A172 (cell line): ENCODE measurements around the gene NRN1L. TPM values are rescaled to one million over a fixed set of nuclear protein-coding genes. Genes with fewer than 3 reads are reported as not detected.
"Not testable (repeated sequence)": the region's sequence is repeated elsewhere in the genome, so short reads cannot be mapped to it uniquely, and the experiment has no call there.

Experiments used
- DNase-seq: peaks from one replicate; pipeline ENCODE4 v3.0.0-alpha.2; 2015; ENCODE audit warnings: low spot score
- total RNA-seq: library from RNA; depleted of rRNA; stranded (reverse); fragments of >200 nt; shearing (Covaris generic); gene quantifications from 2 replicates; pipeline ENCODE4 v1.2.3, GENCODE V29; 2014

NRN1L gene
- total RNA-seq, 1 experiment from 2014 or later = not detected

DNA sequence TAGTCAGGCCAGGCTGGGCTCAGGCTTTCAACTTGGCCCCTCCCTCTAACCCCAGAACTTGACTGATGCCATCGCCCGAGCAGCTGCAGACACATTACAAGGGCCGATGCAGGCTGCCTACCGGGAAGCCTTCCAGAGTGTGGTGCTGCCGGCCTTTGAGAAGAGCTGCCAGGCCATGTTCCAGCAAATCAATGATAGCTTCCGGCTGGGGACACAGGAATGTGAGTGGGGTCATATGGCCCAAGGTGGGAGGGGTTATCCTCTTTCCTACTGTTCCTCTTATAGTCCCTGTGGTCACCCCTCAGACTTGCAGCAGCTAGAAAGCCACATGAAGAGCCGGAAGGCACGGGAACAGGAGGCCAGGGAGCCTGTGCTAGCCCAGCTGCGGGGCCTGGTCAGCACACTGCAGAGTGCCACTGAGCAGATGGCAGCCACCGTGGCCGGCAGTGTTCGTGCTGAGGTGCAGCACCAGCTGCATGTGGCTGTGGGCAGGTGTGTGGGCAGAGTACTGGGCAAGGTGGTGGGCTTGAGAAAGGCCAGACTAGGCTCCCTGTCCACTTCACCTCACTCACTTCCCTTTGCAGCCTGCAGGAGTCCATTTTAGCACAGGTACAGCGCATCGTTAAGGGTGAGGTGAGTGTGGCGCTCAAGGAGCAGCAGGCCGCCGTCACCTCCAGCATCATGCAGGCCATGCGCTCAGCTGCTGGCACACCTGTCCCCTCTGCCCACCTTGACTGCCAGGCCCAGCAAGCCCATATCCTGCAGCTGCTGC, 2.1 kb upstream of the NRN1L start:
- DNase-seq = no peak

DNA sequence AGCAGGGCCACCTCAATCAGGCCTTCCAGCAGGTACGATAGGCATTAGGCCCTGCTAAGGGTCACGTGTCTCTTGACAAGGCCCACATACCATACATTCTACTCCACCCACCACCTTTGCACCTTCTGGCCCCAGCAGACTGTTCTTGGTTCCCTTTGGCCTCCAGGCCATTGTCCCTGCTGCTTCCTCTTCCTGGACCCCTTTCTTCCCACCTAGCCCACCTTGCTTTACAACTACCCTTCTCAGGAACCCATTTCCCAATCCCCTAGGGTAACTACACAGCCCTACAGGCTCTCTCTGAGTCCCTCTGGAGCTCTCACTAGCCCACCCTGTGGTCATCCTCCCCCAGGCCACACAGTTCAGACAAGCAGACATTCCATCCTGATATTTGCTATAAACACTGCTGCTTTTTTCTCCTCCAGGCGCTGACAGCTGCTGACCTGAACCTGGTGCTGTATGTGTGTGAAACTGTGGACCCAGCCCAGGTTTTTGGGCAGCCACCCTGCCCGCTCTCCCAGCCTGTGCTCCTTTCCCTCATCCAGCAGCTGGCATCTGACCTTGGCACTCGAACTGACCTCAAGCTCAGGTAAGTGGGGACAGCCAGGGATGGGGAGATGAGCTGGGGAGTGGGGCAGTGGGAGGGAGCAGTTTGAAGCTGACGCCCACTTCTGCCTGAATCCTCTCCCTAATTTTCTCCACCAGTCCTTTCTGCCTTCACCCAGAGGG, 1.4 kb upstream of the NRN1L start:
- DNase-seq = no peak

DNA sequence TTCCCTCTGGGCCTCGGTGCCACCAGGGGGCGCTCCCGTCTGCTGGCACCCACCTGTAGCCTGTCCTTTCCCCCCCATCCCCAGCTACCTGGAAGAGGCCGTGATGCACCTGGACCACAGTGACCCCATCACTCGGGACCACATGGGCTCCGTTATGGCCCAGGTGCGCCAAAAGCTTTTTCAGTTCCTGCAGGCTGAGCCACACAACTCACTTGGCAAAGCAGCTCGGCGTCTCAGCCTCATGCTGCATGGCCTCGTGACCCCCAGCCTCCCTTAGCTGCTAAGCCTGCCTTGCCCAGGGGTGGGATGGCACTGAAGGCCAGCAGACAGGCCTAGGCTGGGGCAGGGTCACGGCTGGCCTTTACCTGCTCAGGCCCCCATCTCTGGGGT, 818 bp upstream of the NRN1L start:
- peak; percentile 20 for DNase-seq

DNA sequence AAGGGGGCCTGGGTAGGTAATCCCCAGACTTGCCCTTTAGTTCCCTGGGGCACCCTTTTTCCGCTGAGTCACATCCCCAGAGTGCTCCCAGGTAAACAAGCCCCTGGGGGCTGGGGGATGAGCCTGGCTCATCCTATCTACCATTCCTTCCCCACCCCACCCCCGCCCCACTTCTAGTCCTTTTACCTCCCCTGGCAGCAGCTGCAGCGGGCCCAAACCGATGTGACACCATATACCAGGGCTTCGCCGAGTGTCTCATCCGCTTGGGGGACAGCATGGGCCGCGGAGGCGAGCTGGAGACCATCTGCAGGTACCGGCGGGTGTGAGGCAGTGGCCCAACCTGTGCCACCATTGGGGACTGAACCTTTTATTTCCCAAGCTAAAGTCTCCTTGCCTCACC, 860 bp downstream of the NRN1L start:
- DNase-seq = no peak

DNA sequence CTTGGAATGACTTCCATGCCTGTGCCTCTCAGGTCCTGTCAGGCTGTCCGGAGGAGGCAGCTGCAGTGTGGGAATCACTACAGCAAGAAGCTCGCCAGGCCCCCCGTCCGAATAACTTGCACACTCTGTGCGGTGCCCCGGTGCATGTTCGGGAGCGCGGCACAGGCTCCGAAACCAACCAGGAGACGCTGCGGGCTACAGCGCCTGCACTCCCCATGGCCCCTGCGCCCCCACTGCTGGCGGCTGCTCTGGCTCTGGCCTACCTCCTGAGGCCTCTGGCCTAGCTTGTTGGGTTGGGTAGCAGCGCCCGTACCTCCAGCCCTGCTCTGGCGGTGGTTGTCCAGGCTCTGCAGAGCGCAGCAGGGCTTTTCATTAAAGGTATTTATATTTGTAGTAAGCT, 1.3 kb downstream of the NRN1L start:
- DNase-seq = no peak

DNA sequence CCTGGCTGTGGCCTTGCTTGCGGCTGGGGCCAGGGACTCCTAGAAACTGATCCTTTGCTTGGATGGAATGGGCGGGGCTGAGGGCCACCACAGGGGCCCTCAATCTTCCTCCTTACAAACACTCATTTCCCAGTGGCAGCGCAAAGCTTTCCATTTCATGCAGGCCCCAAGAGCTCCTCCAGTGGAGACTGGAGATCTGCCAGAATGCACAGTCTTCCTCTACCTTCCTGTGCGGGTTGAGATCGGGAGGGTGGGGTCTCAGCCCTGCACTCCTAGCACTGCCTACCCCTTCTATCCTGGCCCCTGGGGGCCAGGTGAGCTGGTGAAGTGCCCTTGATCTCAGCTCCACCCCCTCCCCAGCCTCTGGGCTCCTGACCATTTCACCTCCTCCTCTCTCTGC, 1.7 kb downstream of the NRN1L start:
- no peak for DNase-seq

DNA sequence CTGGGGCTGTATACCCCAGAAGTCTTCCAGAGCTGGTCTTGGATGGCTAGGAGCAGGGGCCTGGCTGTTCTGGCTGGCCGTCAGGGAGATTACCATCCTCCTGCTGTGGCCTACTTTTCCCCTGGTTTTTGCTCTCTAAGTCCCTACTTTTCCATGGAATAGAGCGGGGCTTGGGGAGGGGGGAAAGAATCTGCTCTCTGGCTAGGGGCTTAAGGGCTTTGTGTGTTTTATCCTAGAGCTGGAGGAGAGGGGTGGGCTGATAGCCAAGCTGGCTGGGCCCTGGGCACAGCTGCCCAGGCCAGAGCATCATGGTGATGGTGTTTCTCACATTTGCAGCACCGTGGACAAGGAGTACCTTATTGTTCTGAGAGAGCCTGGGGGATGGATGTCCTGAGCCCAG, 3.6 kb downstream of the NRN1L start:
- no peak for DNase-seq

DNA sequence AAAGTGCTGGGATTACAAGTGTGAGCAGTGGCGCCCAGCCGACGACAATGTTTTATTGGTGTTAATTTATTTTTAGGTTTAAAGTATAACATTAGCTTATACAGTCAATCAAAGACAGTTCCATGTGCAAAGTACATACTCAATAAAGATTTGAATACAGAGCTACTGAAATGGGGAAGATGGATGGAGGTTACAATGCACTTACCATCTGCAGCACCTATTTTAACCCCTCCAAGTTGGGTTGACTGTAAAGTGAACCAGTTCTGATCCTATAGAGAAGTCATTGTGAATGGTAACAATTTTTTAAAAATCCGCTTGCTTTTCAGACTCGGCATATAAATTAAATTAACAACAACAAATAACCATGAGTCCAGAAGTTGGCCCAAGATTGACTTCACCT, 7.7 kb downstream of the NRN1L start:
- DNase-seq = no peak

DNA sequence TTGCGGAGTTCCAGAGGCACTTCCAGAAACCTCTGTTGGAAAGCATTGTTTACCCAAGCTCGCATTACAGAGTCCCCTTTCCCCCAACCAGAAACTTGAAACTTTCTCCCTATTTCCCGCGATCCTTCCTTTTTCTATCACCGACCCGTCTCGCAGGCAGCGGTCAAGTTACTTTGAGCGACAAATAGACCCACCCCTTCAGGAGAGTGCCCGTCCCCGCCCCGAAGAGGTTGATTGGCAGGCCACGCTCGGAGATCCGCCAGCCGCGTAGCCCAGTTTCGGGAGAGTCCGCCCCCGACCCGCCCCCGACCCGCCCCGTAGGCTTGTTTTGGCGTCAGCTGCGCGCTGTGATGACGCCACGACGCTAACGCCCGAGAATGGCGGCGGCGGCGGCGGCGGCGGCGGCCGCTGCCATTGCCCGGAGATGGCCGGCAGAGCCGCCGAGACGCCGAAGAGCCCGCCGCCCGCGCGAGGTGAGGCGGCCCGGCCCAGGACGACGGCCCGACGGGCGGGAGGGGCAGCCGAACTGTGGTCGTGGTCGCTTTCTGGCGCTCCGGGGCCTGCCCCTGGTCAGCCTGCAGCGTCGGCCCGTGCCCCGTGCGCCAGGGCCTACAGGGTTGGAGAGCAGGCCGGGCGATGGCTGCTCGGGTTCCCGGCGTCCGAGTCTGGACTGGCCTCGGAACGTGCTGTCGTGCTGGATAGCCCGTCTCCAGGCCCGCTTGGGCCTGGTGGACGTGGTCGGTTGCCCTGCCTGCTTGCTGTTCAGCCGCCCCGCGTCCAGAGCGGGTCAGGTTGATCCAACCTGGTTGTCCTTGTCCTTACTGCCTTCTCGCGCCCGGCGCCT, 8.4 kb downstream of the NRN1L start, which contains the start of gene PSKH1:
PSKH1 (plus strand) TSS at position 356 of the 844 bp plus-strand sequence. CDS start 15,496 bp downstream, outside the sequence.
- peak; percentile 81 for DNase-seq

DNA sequence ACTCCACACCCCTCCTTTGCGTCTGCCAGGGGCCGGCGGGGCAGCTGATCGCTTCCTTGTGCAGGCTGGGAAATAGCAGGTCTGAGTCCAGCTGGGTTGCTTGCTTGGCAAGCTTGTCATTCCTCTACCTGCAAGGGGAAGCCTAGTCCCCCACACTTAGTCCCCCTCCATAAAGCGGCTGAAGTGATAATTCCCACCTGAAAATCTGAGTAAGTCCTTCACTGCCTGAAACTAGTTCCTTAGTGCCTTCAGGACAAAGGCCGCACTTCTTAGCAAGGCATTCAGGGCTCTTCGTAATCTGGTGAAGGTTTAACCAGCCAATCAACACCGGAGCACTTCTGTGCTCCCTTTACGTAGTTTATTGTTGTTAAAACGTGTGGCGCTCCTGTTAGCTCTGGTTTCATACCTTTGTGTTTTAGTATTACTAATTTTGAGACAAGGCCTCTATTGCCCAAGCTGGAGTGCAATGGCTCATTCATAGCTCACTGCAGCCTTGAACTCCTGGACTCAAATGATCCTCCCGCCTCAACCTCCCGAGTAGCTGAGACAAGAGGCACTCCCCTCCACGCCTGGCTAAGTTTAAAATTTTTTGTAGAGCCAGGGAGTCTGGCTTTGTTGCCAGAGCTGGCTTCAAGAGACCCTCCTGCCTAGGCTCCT, 9.2 kb downstream of the NRN1L start:
- DNase-seq = no peak

DNA sequence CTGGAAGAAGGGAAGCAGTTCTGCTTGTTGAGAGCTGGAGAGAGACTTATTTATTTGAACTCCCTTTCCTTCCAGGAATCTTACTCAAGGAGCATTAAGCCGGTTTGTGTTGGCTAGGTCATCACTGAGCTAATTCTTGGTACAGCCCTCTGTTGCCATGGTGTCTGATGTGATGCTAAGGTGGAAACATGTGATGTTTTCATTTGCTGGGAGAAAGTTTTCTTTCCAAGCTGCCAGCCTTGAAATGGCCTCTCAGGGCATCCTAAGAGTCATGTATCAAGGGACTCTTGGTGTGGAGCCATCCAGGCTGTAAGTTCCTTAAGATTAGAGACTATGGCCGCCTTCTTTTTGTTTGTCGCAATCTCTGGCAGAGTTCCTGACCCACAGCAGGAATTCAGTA, 12.5 kb downstream of the NRN1L start:
- DNase-seq = no peak

DNA sequence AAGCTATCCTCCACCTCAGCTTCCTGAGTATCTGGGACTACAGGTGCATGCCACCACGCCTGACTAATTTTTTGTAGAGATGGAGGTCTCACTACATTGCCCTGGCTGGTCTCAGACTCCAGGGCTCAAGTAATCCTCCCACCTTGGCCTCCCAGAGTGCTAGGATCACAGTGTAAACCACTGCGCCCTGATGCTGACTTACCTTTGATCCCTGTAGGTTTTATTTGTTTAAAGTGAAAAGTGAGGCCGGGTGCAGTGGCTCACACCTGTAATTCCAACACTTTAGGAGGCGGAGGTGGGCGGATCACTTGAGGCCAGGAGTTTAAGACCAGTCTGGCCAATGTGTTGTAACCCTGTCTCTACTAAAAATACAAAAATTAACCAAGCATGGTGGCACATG, 17.0 kb downstream of the NRN1L start:
- DNase-seq = no peak

DNA sequence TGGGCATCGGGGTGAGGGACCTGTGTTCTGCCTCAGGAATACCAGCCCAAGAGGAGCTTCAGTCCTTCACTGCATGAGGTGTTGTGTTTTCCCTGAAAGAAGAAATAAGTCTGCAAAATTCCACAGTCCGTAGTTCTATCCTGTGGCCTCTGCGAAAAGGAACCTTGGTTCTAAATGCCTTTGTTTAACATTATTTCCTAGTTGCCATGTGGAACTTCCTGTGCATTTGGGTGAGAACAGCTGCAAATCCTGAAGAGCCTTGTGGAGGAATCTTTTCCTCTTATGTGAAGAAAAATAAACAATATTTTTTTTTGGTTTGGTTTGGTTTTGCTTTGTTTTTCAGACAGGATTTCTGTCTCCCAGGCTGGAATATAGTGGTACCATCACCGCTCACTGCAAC, 18.1 kb downstream of the NRN1L start:
- no peak for DNase-seq

DNA sequence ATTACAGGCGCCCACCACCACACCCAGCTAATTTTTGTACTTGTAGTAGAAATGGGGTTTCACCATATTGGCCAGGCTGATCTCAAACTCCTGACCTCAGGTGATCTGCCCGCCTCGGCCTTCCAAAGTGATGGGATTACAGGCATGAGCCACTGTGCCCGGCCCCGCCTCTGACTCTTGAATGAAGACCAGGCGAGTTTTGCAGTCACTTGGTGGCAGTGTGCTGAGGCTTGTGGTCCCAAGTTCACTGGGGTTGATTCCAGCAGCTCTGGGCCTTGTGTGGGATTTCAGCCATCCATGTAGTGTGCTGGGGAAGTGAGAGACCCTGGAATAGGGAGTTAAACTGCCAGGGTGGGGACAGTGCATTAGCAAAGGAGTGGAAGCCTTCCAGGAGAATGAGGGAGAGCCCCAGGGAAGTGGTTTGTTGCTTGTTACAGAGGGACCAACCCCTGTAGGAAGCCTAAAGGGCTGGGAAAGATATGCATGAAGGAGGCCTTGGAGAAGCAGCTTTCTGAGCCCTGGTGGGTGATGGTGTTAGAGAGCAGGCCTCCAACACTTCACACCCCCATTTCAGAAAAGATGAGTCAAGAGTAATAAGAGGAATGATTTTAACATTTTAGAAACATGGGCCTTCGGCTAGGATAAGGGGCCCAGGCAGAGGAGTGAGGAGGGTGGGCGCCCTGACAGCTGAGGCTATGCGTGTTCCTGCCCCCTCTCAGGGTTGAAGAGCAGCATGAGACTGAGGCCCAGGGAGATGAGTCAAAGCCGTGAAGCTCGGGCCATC, 22.9 kb downstream of the NRN1L start:
- DNase-seq = no peak

DNA sequence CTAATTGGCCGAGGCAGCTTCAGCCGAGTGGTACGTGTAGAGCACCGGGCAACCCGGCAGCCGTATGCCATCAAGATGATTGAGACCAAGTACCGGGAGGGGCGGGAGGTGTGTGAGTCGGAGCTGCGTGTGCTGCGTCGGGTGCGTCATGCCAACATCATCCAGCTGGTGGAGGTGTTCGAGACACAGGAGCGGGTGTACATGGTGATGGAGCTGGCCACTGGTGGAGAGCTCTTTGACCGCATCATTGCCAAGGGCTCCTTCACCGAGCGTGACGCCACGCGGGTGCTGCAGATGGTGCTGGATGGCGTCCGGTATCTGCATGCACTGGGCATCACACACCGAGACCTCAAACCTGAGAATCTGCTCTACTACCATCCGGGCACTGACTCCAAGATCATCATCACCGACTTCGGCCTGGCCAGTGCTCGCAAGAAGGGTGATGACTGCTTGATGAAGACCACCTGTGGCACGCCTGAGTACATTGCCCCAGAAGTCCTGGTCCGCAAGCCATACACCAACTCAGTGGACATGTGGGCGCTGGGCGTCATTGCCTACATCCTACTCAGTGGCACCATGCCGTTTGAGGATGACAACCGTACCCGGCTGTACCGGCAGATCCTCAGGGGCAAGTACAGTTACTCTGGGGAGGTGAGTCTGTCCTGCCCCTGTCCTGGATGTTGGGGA, 24.5 kb downstream of the NRN1L start:
- DNase-seq = no peak

DNA sequence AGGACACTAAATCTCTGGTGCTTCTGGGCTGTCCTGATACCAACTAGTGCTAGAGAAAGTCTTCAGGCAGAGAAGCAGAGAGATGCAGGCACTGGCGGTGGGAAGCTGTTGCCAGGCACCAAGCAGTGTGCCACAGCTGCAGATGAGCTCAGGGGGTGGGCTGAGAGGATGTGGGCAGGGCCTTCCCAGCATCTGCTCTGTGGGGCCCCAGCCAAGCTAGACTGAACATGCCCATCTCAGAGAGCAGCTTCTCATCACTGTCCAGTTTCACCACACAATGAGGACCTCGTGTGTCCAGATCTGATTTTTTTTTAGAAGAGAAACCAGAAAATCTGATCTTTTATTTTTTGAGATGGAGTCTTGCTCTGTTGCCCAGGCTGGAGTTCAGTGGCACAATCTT, 25.5 kb downstream of the NRN1L start:
- DNase-seq = no peak

DNA sequence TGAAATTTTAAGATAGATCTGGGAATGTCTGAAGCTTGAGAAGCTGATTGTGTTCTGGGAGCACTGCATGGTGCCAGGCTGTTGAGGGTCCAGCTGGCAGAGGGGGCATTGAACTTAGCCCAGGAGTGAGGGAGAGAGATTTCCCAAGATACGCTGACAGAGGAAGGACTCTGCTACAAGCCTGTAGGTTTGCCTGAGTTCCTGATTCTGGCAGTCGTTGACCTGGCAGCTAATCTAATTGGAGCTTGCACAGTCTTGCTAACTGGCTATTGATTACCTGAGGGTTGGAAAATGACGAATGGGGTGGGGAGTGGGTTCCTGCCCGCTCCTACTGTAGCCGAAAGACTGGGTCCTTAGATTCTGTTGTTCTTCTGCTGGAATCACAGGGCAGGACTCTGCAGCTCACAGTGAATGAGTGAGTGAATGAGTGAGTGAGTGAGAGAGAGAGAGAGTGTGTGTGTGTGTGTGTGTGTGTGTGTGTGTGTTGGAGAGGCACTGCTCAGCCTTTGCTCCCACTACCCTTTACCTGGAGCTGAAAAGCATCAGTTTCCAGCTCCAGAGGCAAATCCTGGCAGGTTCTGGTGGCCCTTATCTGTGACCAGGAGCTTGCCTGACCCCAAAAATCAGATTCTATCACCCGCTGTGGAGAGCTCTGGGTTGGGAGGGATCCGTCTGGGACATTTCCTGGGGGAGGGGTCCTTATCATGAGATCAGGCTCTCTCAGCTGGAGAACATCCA, 30.2 kb downstream of the NRN1L start:
- no peak for DNase-seq

DNA sequence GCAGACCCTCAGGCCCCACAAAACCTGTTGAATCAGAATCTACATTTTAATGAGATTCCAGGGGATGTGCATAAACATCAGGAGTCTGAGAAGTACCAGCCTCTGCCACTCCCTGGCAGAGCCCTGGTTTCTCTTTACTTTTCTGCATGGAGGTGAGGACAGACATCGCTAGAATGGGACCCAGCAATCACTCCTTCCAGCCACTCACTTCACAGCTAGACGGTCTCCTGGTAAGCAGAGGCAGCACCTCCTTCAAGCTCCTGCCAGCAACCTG, 30.7 kb downstream of the NRN1L start:
- not testable (repeated sequence) for DNase-seq

DNA sequence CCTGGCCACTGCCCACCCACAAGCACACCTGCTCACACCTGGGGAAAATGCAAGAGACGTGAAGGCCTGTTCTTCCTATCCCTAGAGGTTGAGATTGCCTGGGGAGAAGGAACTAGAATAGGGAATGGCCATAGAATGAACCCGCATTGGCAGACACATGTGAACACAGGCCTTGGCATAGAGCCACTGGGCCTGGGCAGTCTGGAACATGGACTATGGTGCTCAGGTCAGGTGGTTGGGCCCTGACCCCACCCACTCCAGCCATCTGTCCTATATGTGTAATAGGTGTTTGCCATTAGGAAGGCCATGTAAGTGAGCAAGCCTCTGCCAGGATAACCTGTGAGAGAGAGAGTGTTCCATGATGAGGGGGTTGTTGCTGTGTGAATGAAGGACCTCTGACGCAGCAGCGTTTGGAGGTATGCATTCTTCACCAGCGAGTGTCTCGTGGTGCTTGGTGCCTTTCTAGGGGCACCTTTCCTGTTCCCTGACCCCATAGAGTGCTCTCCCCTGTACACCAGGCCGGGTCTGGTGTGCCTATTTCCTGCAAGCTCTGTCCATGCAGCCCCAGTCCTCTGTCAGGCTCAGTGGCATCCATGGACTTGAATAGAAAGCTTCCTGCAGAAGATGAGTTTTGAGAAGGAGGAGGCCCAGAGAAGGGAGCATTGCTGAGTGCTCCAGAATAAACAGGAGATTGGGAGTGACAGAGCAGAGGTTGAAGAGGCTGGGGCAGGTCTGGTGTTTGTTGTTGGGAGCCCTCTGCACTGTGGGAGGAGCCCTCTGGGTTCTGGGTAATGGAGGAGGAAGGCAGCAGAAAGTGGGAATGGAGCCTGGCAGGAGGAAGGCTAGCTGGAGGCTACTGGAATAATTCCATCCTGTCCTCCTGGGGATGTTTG, 31.4 kb downstream of the NRN1L start:
- DNase-seq = no peak
